HCT116 (cell line): ENCODE data around the gene ACY1. TPM values are rescaled to one million over a fixed set of nuclear protein-coding genes. Genes with fewer than 3 reads are reported as not detected.

Source experiments
- ATAC-seq: fragments of 200-7000 bp; cut with Tn5 transposase; 2 replicates; pipeline ENCODE4 v1.9.1; 2020; ENCODE audit warnings: mild to moderate bottlenecking, moderate library complexity
- BruUV-seq: library from RNA; stranded (reverse); fragments of 400-500 nt; replicated peaks from 2 replicates; lab custom pipeline; 2021; lab: Mats Ljungman, UMichigan
- CTCF ChIA-PET: fragments of 300-600 bp; sonication (Branson Sonifier 250); formaldehyde crosslinking; loops from one replicate; lab custom pipeline; 2021; ENCODE audit warnings: antibody characterized with exemption; lab: Charles Lee
- POLR2A ChIA-PET: fragments of 300-600, 350-600 bp; sonication (Branson Sonifier 250); formaldehyde crosslinking; loops from one replicate; lab custom pipeline; 2021; ENCODE audit warnings: antibody characterized with exemption; lab: Charles Lee
- RAD21 ChIA-PET, 2 experiments: fragments of 300-600 bp; sonication (Branson Sonifier 250); formaldehyde crosslinking; loops; one replicate each; lab custom pipeline; 2023; ENCODE audit warnings: low total read pairs in 2 of 2; ENCODE audit not compliant: uncharacterized antibody in 2 of 2, unreplicated experiment in 2 of 2, low non-redundant PET in 1 of 2; lab: Charles Lee
- DNase-seq: peaks from one replicate; pipeline ENCODE4 v3.0.0-alpha.2; 2010; ENCODE audit warnings: low read depth, low spot score
- H2AFZ ChIP-seq: fragments of 200-600 bp; shearing (Covaris generic), sonication (generic); 2 replicates; pipeline ENCODE4 v1.6.1; 2017; ENCODE audit warnings: low read depth, mixed run types, mixed read lengths, antibody characterized with exemption, low read length; ENCODE audit not compliant: poor library complexity, severe bottlenecking
- H3K27ac ChIP-seq: 2 replicates; pipeline ENCODE4 v1.5.1; 2012; ENCODE audit warnings: low read depth, low read length
- H3K27me3 ChIP-seq: fragments of 200-600 bp; sonication (generic); 2 replicates; pipeline ENCODE4 v1.6.1; 2016; ENCODE audit warnings: mixed run types, low read length, mixed read lengths; ENCODE audit not compliant: insufficient read depth
- H3K36me3 ChIP-seq, 2 experiments: fragments of 200-500 bp in 1 of 2; fragments of 200-600 bp in 1 of 2; sonication (Bioruptor generic) in 1 of 2; sonication (generic) in 1 of 2; 2 replicates each; pipeline versions ENCODE4 v1.5.1 to v1.6.1; 2014 to 2016; ENCODE audit warnings: low read length in 2 of 2, inconsistent platforms in 1 of 2, mixed read lengths in 1 of 2, mixed run types in 1 of 2; ENCODE audit not compliant: insufficient read depth in 2 of 2, control insufficient read depth in 1 of 2
- H3K4me1 ChIP-seq, 2 experiments: fragments of 200-600 bp in 1 of 2; sonication (generic) in 1 of 2; 2 replicates each; pipeline versions ENCODE4 v1.5.1 to v1.6.1; 2012 to 2017; ENCODE audit warnings: low read length in 2 of 2, inconsistent platforms in 1 of 2, mild to moderate bottlenecking in 1 of 2, mixed read lengths in 1 of 2, mixed run types in 1 of 2, moderate library complexity in 1 of 2; ENCODE audit not compliant: insufficient read depth in 2 of 2, control insufficient read depth in 1 of 2
- H3K4me2 ChIP-seq: fragments of 200-600 bp; sonication (generic); 2 replicates; pipeline ENCODE4 v1.6.1; 2017; ENCODE audit warnings: mixed run types, low read length, mixed read lengths
- H3K4me3 ChIP-seq, 2 experiments: fragments of 200-600 bp in 1 of 2; sonication (generic) in 1 of 2; replicated peaks in 1 of 2; 2 replicates each; pipeline ENCODE4 v1.5.1; 2011 to 2016; ENCODE audit warnings: low read length in 2 of 2, control low read depth in 1 of 2, low read depth in 1 of 2, mild to moderate bottlenecking in 1 of 2, mixed read lengths in 1 of 2, mixed run types in 1 of 2
- H3K79me2 ChIP-seq: fragments of 200-600 bp; sonication (generic); 2 replicates; pipeline ENCODE4 v1.6.1; 2017; ENCODE audit warnings: mild to moderate bottlenecking, mixed run types, low read length, moderate library complexity, mixed read lengths; ENCODE audit not compliant: insufficient read depth
- H3K9ac ChIP-seq: fragments of 200-600 bp; sonication (generic); 2 replicates; pipeline ENCODE4 v1.6.1; 2016; ENCODE audit warnings: low read length, mixed read lengths
- H3K9me2 ChIP-seq: fragments of 200-600 bp; sonication (generic), shearing (Covaris generic); 2 replicates; pipeline ENCODE4 v1.6.1; 2017; ENCODE audit warnings: mixed run types, mild to moderate bottlenecking, moderate library complexity; ENCODE audit not compliant: insufficient read depth
- H3K9me3 ChIP-seq, 2 experiments: fragments of 200-500 bp in 1 of 2; fragments of 200-600 bp in 1 of 2; sonication (Bioruptor generic) in 1 of 2; sonication (generic) in 1 of 2; 2 replicates each; pipeline ENCODE4 v1.6.1; 2014 to 2017; ENCODE audit warnings: low read length in 2 of 2, mixed read lengths in 2 of 2, inconsistent platforms in 1 of 2, low read depth in 1 of 2, mild to moderate bottlenecking in 1 of 2, mixed run types in 1 of 2, moderate library complexity in 1 of 2; ENCODE audit not compliant: control insufficient read depth in 1 of 2, insufficient read depth in 1 of 2
- H4K20me1 ChIP-seq: fragments of 200-600 bp; sonication (generic), shearing (Covaris generic); 2 replicates; pipeline ENCODE4 v1.6.1; 2017; ENCODE audit warnings: mixed run types, mild to moderate bottlenecking, moderate library complexity; ENCODE audit not compliant: insufficient read depth
- CBX3 ChIP-seq: IDR thresholded peaks from 2 replicates; pipeline ENCODE4 v1.6.1; 2012; ENCODE audit warnings: low read depth
- CEBPB ChIP-seq: IDR thresholded peaks from 2 replicates; pipeline ENCODE4 v1.6.1; 2012; ENCODE audit warnings: low read depth
- EGR1 ChIP-seq: IDR thresholded peaks from 2 replicates; pipeline ENCODE4 v1.6.1; 2012; ENCODE audit warnings: low read depth
- ELF1 ChIP-seq: IDR thresholded peaks from 2 replicates; pipeline ENCODE4 v1.6.1; 2012; ENCODE audit warnings: low read depth, borderline replicate concordance
- EZH2phosphoT487 ChIP-seq: fragments of 200-600 bp; IDR thresholded peaks from 2 replicates; pipeline ENCODE4 v1.6.1; 2018; ENCODE audit warnings: antibody characterized with exemption, borderline replicate concordance
- FOSL1 ChIP-seq: IDR thresholded peaks from 2 replicates; pipeline ENCODE4 v1.6.1; 2012; ENCODE audit warnings: low read depth
- JUND ChIP-seq: IDR thresholded peaks from 2 replicates; pipeline ENCODE4 v1.6.1; 2012
- POLR2A ChIP-seq: IDR thresholded peaks from 2 replicates; pipeline ENCODE4 v1.7.0; 2011; ENCODE audit warnings: borderline replicate concordance; ENCODE audit not compliant: insufficient read depth, insufficient read length; ENCODE audit errors: extremely low read depth
- SIN3A ChIP-seq: IDR thresholded peaks from 2 replicates; pipeline ENCODE4 v1.6.1; 2012; ENCODE audit warnings: low read depth
- SP1 ChIP-seq: IDR thresholded peaks from 2 replicates; pipeline ENCODE4 v1.6.1; 2012; ENCODE audit warnings: low read depth
- SRF ChIP-seq: IDR thresholded peaks from 2 replicates; pipeline ENCODE4 v1.6.1; 2012; ENCODE audit warnings: low read depth
- YY1 ChIP-seq: IDR thresholded peaks from 2 replicates; pipeline ENCODE4 v1.6.1; 2011; ENCODE audit warnings: low read length, low read depth, moderate library complexity, mild to moderate bottlenecking; ENCODE audit not compliant: insufficient replicate concordance; ENCODE audit errors: extremely low read depth
- ZFX ChIP-seq: fragments of 450-650 bp; IDR thresholded peaks from 2 replicates; pipeline ENCODE4 v1.6.1; 2017
- ZNF274 ChIP-seq: fragments of 200-500 bp; sonication (Bioruptor generic); IDR thresholded peaks from 2 replicates; pipeline ENCODE4 v1.6.1; 2014; ENCODE audit warnings: mild to moderate bottlenecking, low read depth, low read length, inconsistent platforms
- intact Hi-C: fragments of 100-400 bp; cut with micrococcal nuclease; formaldehyde crosslinking; loops from 2 replicates; pipeline ENCODE4 v1.10.0; 2022
- total RNA-seq: library from RNA; stranded (reverse); gene quantifications from one replicate; pipeline ENCODE4 v1.2.1, GENCODE V29; 2021; ENCODE audit not compliant: unreplicated experiment
- TF ChIP-seq, protein P1 (sequence below): IDR thresholded peaks from 2 replicates; pipeline ENCODE4 v1.6.1; 2012
- TF ChIP-seq, protein P2 (sequence below): IDR thresholded peaks from 2 replicates; pipeline ENCODE4 v1.6.1; 2011; ENCODE audit warnings: mild to moderate bottlenecking, low read length, moderate library complexity; ENCODE audit not compliant: insufficient replicate concordance; ENCODE audit errors: extremely low read depth
- TF ChIP-seq, protein P3 (sequence below): IDR thresholded peaks from 2 replicates; pipeline ENCODE4 v1.6.1; 2012
- TF ChIP-seq, protein P4 (sequence below), 3 experiments: fragments of 200-600 bp in 1 of 3; sonication (generic) in 1 of 3; IDR thresholded peaks in 2 of 3; conservative IDR thresholded peaks in 1 of 3; 2 replicates each; pipeline ENCODE4 v1.5.1; 2012 to 2017; ENCODE audit warnings: low read depth in 2 of 3, low read length in 2 of 3, antibody characterized with exemption in 1 of 3, borderline replicate concordance in 1 of 3, control low read depth in 1 of 3, mild to moderate bottlenecking in 1 of 3, mixed read lengths in 1 of 3, mixed run types in 1 of 3, moderate library complexity in 1 of 3; ENCODE audit not compliant: insufficient read depth in 1 of 3
- TF ChIP-seq, protein P5 (sequence below): IDR thresholded peaks from 2 replicates; pipeline ENCODE4 v1.6.1; 2012; ENCODE audit warnings: low read depth

Gene ACY1
- total RNA-seq, 1 experiment from 2014 or later, result 73.2 TPM

DNA sequence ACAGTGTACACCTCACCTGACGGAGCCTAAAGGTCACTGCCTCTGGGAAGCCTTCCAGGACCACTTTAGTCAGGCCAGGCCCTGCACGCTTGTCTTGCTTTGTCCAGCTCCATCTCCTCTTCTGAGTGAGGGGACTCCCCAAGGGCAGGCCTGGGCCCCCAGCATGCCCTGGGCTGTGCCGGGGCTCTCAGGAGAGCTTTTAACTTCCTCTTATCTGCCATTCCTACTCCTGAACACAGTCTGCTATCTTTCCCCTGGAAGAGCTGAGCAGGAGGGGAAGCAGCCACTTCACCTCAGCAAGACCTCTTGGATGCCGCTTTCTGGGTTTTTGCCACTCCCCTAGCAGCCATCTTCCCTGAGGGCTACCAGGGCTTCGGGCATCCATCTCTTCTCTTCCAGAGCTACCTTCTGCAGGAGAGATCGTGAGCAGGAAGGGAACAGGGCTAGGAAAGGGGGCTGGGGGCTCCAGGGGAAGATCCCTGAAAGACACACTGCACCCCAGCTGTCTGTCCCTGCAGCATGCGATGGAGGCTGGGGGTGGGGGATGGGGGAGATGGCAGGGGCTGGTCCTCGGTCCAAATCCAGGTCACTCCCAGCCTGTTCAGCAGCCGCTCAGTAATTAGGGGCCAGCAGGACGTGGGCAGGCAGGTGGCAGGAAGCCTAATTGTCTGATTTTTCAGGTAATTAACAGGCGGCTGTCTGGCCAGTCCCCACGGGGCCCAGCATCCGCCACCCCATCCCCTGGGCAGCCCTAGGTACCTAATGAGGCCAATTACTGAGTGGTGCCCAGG lies 32.3 kb downstream of the ACY1 start:
- Histone ChIP-seq H3K27ac (no peak overlapping the region), H3K9ac (no peak overlapping the region), H3K9me2 (no peaks in the 10 kb centered on the region), H4K20me1 (no peaks in the 10 kb centered on the region), H3K27me3 (no peaks in the 10 kb centered on the region), H3K79me2 (no peaks in the 10 kb centered on the region), H2AFZ (no peak overlapping the region), H3K4me1 (peaks cover 0 to 6% of the 10 kb centered on the region in 2 experiments; a peak in 1 of 4 replicates), H3K4me2 (no peak overlapping the region), H3K9me3 (no peaks in the 10 kb centered on the region), H3K4me3 (no peak overlapping the region), H3K36me3 (no peaks in the 10 kb centered on the region)
- DNase-seq, result no peak
- ATAC-seq, result no peak
- BruUV-seq, result no TSS peak
- ChIA-PET CTCF (interaction anchor here (1.0 to 1.2 kb wide), 2 partner anchors 37 to 38 kb away, joined by 3 read pairs; no protein-coding TSS in a partner anchor), POLR2A (no interaction called here), RAD21 (no interaction called here)
- intact Hi-C loops, result no loop called here
- TF ChIP-seq SIN3A (no peak), POLR2A (no peak), CBX3 (no peak), EZH2phosphoT487 (no peak), YY1 (no peak), JUND (no peak), EGR1 (no peak), ZNF274 (no peak), CEBPB (no peak), FOSL1 (no peak), ELF1 (no peak), ZFX (no peak), SP1 (no peak), SRF (no peak)
- TF ChIP-seq, protein P1, sequence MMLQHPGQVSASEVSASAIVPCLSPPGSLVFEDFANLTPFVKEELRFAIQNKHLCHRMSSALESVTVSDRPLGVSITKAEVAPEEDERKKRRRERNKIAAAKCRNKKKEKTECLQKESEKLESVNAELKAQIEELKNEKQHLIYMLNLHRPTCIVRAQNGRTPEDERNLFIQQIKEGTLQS, result no peak
- TF ChIP-seq, protein P2, sequence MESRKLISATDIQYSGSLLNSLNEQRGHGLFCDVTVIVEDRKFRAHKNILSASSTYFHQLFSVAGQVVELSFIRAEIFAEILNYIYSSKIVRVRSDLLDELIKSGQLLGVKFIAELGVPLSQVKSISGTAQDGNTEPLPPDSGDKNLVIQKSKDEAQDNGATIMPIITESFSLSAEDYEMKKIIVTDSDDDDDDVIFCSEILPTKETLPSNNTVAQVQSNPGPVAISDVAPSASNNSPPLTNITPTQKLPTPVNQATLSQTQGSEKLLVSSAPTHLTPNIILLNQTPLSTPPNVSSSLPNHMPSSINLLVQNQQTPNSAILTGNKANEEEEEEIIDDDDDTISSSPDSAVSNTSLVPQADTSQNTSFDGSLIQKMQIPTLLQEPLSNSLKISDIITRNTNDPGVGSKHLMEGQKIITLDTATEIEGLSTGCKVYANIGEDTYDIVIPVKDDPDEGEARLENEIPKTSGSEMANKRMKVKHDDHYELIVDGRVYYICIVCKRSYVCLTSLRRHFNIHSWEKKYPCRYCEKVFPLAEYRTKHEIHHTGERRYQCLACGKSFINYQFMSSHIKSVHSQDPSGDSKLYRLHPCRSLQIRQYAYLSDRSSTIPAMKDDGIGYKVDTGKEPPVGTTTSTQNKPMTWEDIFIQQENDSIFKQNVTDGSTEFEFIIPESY, result no peak
- TF ChIP-seq, protein P3, sequence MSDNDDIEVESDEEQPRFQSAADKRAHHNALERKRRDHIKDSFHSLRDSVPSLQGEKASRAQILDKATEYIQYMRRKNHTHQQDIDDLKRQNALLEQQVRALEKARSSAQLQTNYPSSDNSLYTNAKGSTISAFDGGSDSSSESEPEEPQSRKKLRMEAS, result no peak
- TF ChIP-seq, protein P4, sequence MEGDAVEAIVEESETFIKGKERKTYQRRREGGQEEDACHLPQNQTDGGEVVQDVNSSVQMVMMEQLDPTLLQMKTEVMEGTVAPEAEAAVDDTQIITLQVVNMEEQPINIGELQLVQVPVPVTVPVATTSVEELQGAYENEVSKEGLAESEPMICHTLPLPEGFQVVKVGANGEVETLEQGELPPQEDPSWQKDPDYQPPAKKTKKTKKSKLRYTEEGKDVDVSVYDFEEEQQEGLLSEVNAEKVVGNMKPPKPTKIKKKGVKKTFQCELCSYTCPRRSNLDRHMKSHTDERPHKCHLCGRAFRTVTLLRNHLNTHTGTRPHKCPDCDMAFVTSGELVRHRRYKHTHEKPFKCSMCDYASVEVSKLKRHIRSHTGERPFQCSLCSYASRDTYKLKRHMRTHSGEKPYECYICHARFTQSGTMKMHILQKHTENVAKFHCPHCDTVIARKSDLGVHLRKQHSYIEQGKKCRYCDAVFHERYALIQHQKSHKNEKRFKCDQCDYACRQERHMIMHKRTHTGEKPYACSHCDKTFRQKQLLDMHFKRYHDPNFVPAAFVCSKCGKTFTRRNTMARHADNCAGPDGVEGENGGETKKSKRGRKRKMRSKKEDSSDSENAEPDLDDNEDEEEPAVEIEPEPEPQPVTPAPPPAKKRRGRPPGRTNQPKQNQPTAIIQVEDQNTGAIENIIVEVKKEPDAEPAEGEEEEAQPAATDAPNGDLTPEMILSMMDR (IDR thresholded peaks at IDR 0.05 in 2 of 3, conservative IDR thresholded peaks at IDR 0.05 in 1 of 3; ENCODE audit: borderline replicate concordance in 1 of 3, insufficient read depth in 1 of 3, low read depth in 2 of 3, low read length in 2 of 3), result no peak
- TF ChIP-seq, protein P5, sequence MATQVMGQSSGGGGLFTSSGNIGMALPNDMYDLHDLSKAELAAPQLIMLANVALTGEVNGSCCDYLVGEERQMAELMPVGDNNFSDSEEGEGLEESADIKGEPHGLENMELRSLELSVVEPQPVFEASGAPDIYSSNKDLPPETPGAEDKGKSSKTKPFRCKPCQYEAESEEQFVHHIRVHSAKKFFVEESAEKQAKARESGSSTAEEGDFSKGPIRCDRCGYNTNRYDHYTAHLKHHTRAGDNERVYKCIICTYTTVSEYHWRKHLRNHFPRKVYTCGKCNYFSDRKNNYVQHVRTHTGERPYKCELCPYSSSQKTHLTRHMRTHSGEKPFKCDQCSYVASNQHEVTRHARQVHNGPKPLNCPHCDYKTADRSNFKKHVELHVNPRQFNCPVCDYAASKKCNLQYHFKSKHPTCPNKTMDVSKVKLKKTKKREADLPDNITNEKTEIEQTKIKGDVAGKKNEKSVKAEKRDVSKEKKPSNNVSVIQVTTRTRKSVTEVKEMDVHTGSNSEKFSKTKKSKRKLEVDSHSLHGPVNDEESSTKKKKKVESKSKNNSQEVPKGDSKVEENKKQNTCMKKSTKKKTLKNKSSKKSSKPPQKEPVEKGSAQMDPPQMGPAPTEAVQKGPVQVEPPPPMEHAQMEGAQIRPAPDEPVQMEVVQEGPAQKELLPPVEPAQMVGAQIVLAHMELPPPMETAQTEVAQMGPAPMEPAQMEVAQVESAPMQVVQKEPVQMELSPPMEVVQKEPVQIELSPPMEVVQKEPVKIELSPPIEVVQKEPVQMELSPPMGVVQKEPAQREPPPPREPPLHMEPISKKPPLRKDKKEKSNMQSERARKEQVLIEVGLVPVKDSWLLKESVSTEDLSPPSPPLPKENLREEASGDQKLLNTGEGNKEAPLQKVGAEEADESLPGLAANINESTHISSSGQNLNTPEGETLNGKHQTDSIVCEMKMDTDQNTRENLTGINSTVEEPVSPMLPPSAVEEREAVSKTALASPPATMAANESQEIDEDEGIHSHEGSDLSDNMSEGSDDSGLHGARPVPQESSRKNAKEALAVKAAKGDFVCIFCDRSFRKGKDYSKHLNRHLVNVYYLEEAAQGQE, result no peak
